H9 (cell line): ENCODE results near the gene KLHL3. TPM values are rescaled to one million over a fixed set of nuclear protein-coding genes. Genes with fewer than 3 reads are reported as not detected.

Experiments
- DNase-seq: peaks from one replicate; pipeline ENCODE4 v3.0.0-alpha.2; 2017
- H2AFZ ChIP-seq: one replicate; pipeline ENCODE4 v1.6.1; 2013; ENCODE audit warnings: mild to moderate bottlenecking, low read length, control low read depth, moderate library complexity
- H2AK5ac ChIP-seq: 2 replicates; pipeline ENCODE4 v1.6.1; 2013; ENCODE audit warnings: low read length, control low read depth, mixed read lengths; ENCODE audit not compliant: insufficient read length
- H2BK120ac ChIP-seq: one replicate; pipeline ENCODE4 v1.6.1; 2013; ENCODE audit warnings: low read depth, mild to moderate bottlenecking, low read length, control low read depth, inconsistent platforms; ENCODE audit not compliant: poor library complexity, severe bottlenecking
- H2BK12ac ChIP-seq: 2 replicates; pipeline ENCODE4 v1.6.1; 2013; ENCODE audit warnings: low read length, control low read depth, mixed read lengths, low read depth; ENCODE audit not compliant: insufficient read length
- H2BK15ac ChIP-seq: 2 replicates; pipeline ENCODE4 v1.6.1; 2013; ENCODE audit warnings: low read depth, low read length, control low read depth
- H2BK20ac ChIP-seq: one replicate; pipeline ENCODE4 v1.6.1; 2013; ENCODE audit warnings: low read depth, mild to moderate bottlenecking, low read length, control low read depth, inconsistent platforms; ENCODE audit not compliant: poor library complexity, severe bottlenecking
- H2BK5ac ChIP-seq: 2 replicates; pipeline ENCODE4 v1.6.1; 2013; ENCODE audit warnings: low read length, control low read depth, mixed read lengths; ENCODE audit not compliant: insufficient read length
- H3K14ac ChIP-seq: 2 replicates; pipeline ENCODE4 v1.6.1; 2013; ENCODE audit warnings: low read length, control low read depth; ENCODE audit not compliant: insufficient read depth
- H3K18ac ChIP-seq: 2 replicates; pipeline ENCODE4 v1.6.1; 2013; ENCODE audit warnings: low read depth, mild to moderate bottlenecking, mixed read lengths, low read length, control low read depth; ENCODE audit not compliant: insufficient read length
- H3K23ac ChIP-seq: 2 replicates; pipeline ENCODE4 v1.6.1; 2013; ENCODE audit warnings: low read length, control low read depth, mixed read lengths, low read depth; ENCODE audit not compliant: insufficient read length
- H3K23me2 ChIP-seq: 2 replicates; pipeline ENCODE4 v1.6.1; 2013; ENCODE audit warnings: low read depth, mild to moderate bottlenecking, mixed read lengths, low read length, control low read depth; ENCODE audit not compliant: insufficient read length, poor library complexity, severe bottlenecking
- H3K27ac ChIP-seq: 2 replicates; pipeline ENCODE4 v1.5.1; 2013; ENCODE audit warnings: low read length, control low read depth, mixed read lengths, low read depth; ENCODE audit not compliant: insufficient read length
- H3K27me3 ChIP-seq: 2 replicates; pipeline ENCODE4 v1.6.1; 2013; ENCODE audit warnings: low read length, control low read depth, inconsistent platforms; ENCODE audit not compliant: insufficient read depth
- H3K4ac ChIP-seq: 2 replicates; pipeline ENCODE4 v1.6.1; 2013; ENCODE audit warnings: low read depth, mild to moderate bottlenecking, control low read depth, inconsistent platforms, low read length, moderate library complexity
- H3K4me1 ChIP-seq: 2 replicates; pipeline ENCODE4 v1.6.1; 2013; ENCODE audit warnings: low read length, control low read depth, inconsistent platforms; ENCODE audit not compliant: insufficient read depth
- H3K4me2 ChIP-seq: 2 replicates; pipeline ENCODE4 v1.6.1; 2013; ENCODE audit warnings: low read length, control low read depth, mixed read lengths; ENCODE audit not compliant: insufficient read length, insufficient read depth
- H3K56ac ChIP-seq: 2 replicates; pipeline ENCODE4 v1.6.1; 2013; ENCODE audit warnings: low read depth, mild to moderate bottlenecking, mixed read lengths, low read length, control low read depth; ENCODE audit not compliant: insufficient read length
- H3K79me1 ChIP-seq: 2 replicates; pipeline ENCODE4 v1.6.1; 2013; ENCODE audit warnings: low read depth, mild to moderate bottlenecking, moderate library complexity, low read length, control low read depth, inconsistent platforms; ENCODE audit not compliant: insufficient read depth, poor library complexity, severe bottlenecking
- H3K79me2 ChIP-seq: 2 replicates; pipeline ENCODE4 v1.6.1; 2013; ENCODE audit warnings: low read length, control low read depth, inconsistent platforms; ENCODE audit not compliant: insufficient read depth
- H3K9ac ChIP-seq: 2 replicates; pipeline ENCODE4 v1.6.1; 2013; ENCODE audit warnings: low read length, control low read depth, mixed read lengths; ENCODE audit not compliant: insufficient read length; ENCODE audit errors: extremely low read depth
- H3K9me3 ChIP-seq: one replicate; pipeline ENCODE4 v1.6.1; 2013; ENCODE audit warnings: low read depth, low read length, inconsistent platforms; ENCODE audit not compliant: control insufficient read depth
- H3T11ph ChIP-seq: one replicate; pipeline ENCODE4 v1.6.1; 2013; ENCODE audit warnings: mild to moderate bottlenecking, low read length, control low read depth, inconsistent platforms
- H4K20me1 ChIP-seq: one replicate; pipeline ENCODE4 v1.6.1; 2013; ENCODE audit not compliant: control insufficient read depth, insufficient read length, insufficient read depth
- H4K5ac ChIP-seq: 2 replicates; pipeline ENCODE4 v1.6.1; 2013; ENCODE audit warnings: low read depth, mild to moderate bottlenecking, mixed read lengths, low read length, control low read depth; ENCODE audit not compliant: insufficient read length
- H4K8ac ChIP-seq: replicated peaks from 2 replicates; pipeline ENCODE4 v1.6.1; 2013; ENCODE audit warnings: low read length, control low read depth, mixed read lengths, low read depth; ENCODE audit not compliant: insufficient read length
- H4K91ac ChIP-seq: 2 replicates; pipeline ENCODE4 v1.6.1; 2013; ENCODE audit warnings: low read depth, mild to moderate bottlenecking, moderate library complexity, mixed read lengths, low read length, control low read depth; ENCODE audit not compliant: insufficient read length
- H3K27ac Mint-ChIP-seq, 3 experiments: 2 replicates in 2 of 3; 3 replicates in 1 of 3; pipeline ENCODE4 v1.8.0; 2020 to 2021; ENCODE audit warnings: mixed read lengths in 3 of 3, mild to moderate bottlenecking in 1 of 3, moderate library complexity in 1 of 3
- H3K27me3 Mint-ChIP-seq: 2 replicates; pipeline ENCODE4 v1.8.0; 2021; ENCODE audit warnings: low read depth, mild to moderate bottlenecking, moderate library complexity, mixed read lengths
- H3K36me3 Mint-ChIP-seq, 3 experiments: 2 replicates in 2 of 3; 3 replicates in 1 of 3; pipeline ENCODE4 v1.8.0; 2020 to 2021; ENCODE audit warnings: low read depth in 3 of 3, mixed read lengths in 3 of 3; ENCODE audit not compliant: insufficient read depth in 1 of 3
- H3K4me1 Mint-ChIP-seq, 2 experiments: 2 replicates each; pipeline ENCODE4 v1.8.0; 2020; ENCODE audit warnings: mixed read lengths in 2 of 2
- H3K4me3 Mint-ChIP-seq, 2 experiments: 2 replicates in 1 of 2; 3 replicates in 1 of 2; pipeline ENCODE4 v1.8.0; 2020 to 2021; ENCODE audit warnings: mild to moderate bottlenecking in 2 of 2, mixed read lengths in 2 of 2, moderate library complexity in 1 of 2
- H3K9me3 Mint-ChIP-seq, 2 experiments: 2 replicates in 1 of 2; 3 replicates in 1 of 2; pipeline ENCODE4 v1.8.0; 2020; ENCODE audit warnings: mild to moderate bottlenecking in 2 of 2, mixed read lengths in 2 of 2, moderate library complexity in 1 of 2
- CTCF ChIP-seq: fragments of 200-600 bp; sonication (generic); conservative IDR thresholded peaks from 3 replicates; pipeline ENCODE4 v1.8.0; 2021; ENCODE audit warnings: antibody characterized with exemption, mild to moderate bottlenecking
- WGBS: extraction: QIAGEN DNeasy Blood & Tissue Kit; methylation state at CpG from one replicate; pipeline ENCODE4 v1.1.7; 2013; ENCODE audit warnings: missing lambda C conversion rate, low lambda C conversion rate, mixed read lengths; ENCODE audit not compliant: insufficient read length; ENCODE audit errors: extremely low coverage; 5-methylcytosine and 5-hydroxymethylcytosine counted together
- total RNA-seq: library from RNA; stranded (reverse); gene quantifications from 2 replicates; pipeline ENCODE4 v1.2.1, GENCODE V29; 2021

The KLHL3 gene
- total RNA-seq, 1 experiment from 2014 or later = 12.8 TPM

GRCh38 chr5:137679910-137680309, 56.0 kb downstream of the KLHL3 start:
- Histone ChIP-seq H3K9ac (no peak overlapping the region), H3K14ac (no peak overlapping the region), H3K79me1 (no peaks in the 10 kb centered on the region), H2BK120ac (no peak overlapping the region), H2BK12ac (no peak overlapping the region), H2BK15ac (no peak overlapping the region), H3K4me2 (no peak overlapping the region), H3K27ac (no peak overlapping the region), H3K23ac (no peak overlapping the region), H4K91ac (no peak overlapping the region), H3T11ph (no peak overlapping the region), H3K56ac (no peak overlapping the region), H2AFZ (no peak overlapping the region), H4K20me1 (no peaks in the 10 kb centered on the region), H2AK5ac (no peak overlapping the region), H3K18ac (no peak overlapping the region), H3K27me3 (no peaks in the 10 kb centered on the region), H2BK5ac (no peak overlapping the region), H4K8ac (no peak overlapping the region), H3K9me3 (no peaks in the 10 kb centered on the region), H3K23me2 (no peaks in the 10 kb centered on the region), H3K79me2 (no peaks in the 10 kb centered on the region), H3K4me1 (no peaks in the 10 kb centered on the region), H2BK20ac (no peak overlapping the region), H3K4ac (no peak overlapping the region), H4K5ac (no peak overlapping the region)
- no peak overlapping the region for H3K4me3 Mint-ChIP-seq
- no peaks in the 10 kb centered on the region for H3K9me3 Mint-ChIP-seq
- TF ChIP-seq CTCF = no peak
- DNase-seq = no peak
- H3K27ac Mint-ChIP-seq = peak overlapping the region in 1 of 3 experiments; percentile 42; a peak in 2 of 7 replicates
- no CpG with 5 or more reads among the region's 1 CpG for WGBS
- no peaks in the 10 kb centered on the region for H3K27me3 Mint-ChIP-seq
- H3K4me1 Mint-ChIP-seq = peaks cover 3 to 5% of the 10 kb centered on the region in 2 experiments; a peak in 2 of 4 replicates
- H3K36me3 Mint-ChIP-seq = peaks cover 0 to 8% (median 8%) of the 10 kb centered on the region in 3 experiments; a peak in 4 of 7 replicates
